Gastroesophageal sphincter (tissue), 3 donors: ENCODE measurements around the gene CDK18.

Experiments
- POLR2A ChIP-seq, 2 donors: fragments of 450-650 bp; IDR thresholded peaks; one replicate each; pipeline ENCODE4 v1.6.1; 2017; ENCODE audit warnings: antibody characterized with exemption in 2 of 2, mild to moderate bottlenecking in 2 of 2, moderate library complexity in 1 of 2
- TF ChIP-seq, protein P1 (sequence below), 4 experiments: fragments of 200-600 bp in 2 of 4; fragments of 450-650 bp in 2 of 4; sonication (generic) in 1 of 4; IDR thresholded peaks; one replicate each; pipeline ENCODE4 v1.5.1; 2017 to 2019; ENCODE audit warnings: antibody characterized with exemption in 4 of 4, mild to moderate bottlenecking in 2 of 4, moderate library complexity in 2 of 4

DNA sequence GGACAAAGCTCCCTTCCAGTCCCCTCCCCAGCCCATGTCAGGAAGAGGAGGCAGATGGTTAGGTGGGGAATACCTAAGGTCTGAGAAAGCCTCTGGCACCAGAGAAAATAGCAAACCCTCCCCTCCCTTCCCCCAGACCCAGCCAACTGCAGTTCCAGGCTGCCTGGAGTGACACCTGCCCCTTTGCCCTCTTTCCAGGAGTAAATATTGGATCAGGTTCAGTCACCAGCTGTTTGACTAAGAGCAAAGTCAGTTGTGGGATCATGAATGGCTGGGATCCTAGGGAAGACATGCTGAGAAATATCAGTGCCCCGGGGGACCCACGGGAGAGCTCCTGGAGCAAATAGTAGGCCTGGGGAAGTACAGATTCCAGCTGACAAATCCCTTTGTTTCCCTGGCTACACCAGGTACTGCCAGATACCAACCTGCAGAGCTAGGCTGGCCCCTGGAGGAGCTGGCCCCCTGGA lies 12.2 kb upstream of the CDK18 start:
- no peak for TF ChIP-seq POLR2A (IDR thresholded peaks at IDR 0.05)
- TF ChIP-seq, protein P1, sequence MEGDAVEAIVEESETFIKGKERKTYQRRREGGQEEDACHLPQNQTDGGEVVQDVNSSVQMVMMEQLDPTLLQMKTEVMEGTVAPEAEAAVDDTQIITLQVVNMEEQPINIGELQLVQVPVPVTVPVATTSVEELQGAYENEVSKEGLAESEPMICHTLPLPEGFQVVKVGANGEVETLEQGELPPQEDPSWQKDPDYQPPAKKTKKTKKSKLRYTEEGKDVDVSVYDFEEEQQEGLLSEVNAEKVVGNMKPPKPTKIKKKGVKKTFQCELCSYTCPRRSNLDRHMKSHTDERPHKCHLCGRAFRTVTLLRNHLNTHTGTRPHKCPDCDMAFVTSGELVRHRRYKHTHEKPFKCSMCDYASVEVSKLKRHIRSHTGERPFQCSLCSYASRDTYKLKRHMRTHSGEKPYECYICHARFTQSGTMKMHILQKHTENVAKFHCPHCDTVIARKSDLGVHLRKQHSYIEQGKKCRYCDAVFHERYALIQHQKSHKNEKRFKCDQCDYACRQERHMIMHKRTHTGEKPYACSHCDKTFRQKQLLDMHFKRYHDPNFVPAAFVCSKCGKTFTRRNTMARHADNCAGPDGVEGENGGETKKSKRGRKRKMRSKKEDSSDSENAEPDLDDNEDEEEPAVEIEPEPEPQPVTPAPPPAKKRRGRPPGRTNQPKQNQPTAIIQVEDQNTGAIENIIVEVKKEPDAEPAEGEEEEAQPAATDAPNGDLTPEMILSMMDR (IDR thresholded peaks at IDR 0.05), result no peak
